IMR-90 (cell line): ENCODE measurements around the gene SHROOM3. TPM values are rescaled to one million over a fixed set of nuclear protein-coding genes. Genes with fewer than 3 reads are reported as not detected.

Experiments
- ATAC-seq: fragments of 200-7000 bp; cut with Tn5 transposase; 2 replicates; pipeline ENCODE4 v1.9.1; 2020; ENCODE audit warnings: low read depth, mild to moderate bottlenecking, moderate library complexity
- BruUV-seq: library from RNA; stranded (reverse); fragments of 400-500 nt; replicated peaks from 2 replicates; lab custom pipeline; 2021; lab: Mats Ljungman, UMichigan
- CTCF ChIA-PET: fragments of 300-600 bp; formaldehyde crosslinking; extraction: SDS; loops from one replicate; lab custom pipeline; 2021; ENCODE audit warnings: antibody characterized with exemption; lab: Yijun Ruan, JAX
- POLR2A ChIA-PET: fragments of 300-600 bp; sonication (Branson Sonifier 250); formaldehyde crosslinking; loops from one replicate; lab custom pipeline; 2022; ENCODE audit warnings: antibody characterized with exemption; ENCODE audit not compliant: unreplicated experiment; lab: Charles Lee
- DNase-seq: peaks from one replicate; pipeline ENCODE4 v3.0.0; 2013
- H2AFZ ChIP-seq: replicated peaks from 2 replicates; pipeline ENCODE3; 2013; ENCODE audit warnings: low read length, mild to moderate bottlenecking; ENCODE audit not compliant: poor library complexity
- H2AK5ac ChIP-seq: 2 replicates; pipeline ENCODE4 v1.6.1; 2013; ENCODE audit warnings: low read depth, low read length, inconsistent platforms
- H2AK9ac ChIP-seq: replicated peaks from 2 replicates; pipeline ENCODE3; 2013; ENCODE audit warnings: mild to moderate bottlenecking, low read depth, low read length, moderate library complexity; ENCODE audit not compliant: poor library complexity
- H2BK120ac ChIP-seq: 2 replicates; pipeline ENCODE4 v1.6.1; 2013; ENCODE audit warnings: low read depth, low read length, inconsistent platforms
- H2BK15ac ChIP-seq: 3 replicates; pipeline ENCODE4 v1.6.1; 2013; ENCODE audit warnings: low read depth, low read length, inconsistent platforms
- H2BK20ac ChIP-seq: 2 replicates; pipeline ENCODE4 v1.6.1; 2013; ENCODE audit warnings: low read depth, mild to moderate bottlenecking, inconsistent platforms, low read length, moderate library complexity
- H2BK5ac ChIP-seq: 2 replicates; pipeline ENCODE4 v1.6.1; 2013; ENCODE audit warnings: mild to moderate bottlenecking, low read depth, low read length, inconsistent platforms; ENCODE audit not compliant: poor library complexity, severe bottlenecking
- H3K14ac ChIP-seq: replicated peaks from 2 replicates; pipeline ENCODE4 v1.6.1; 2013; ENCODE audit warnings: low read depth, low read length, inconsistent platforms
- H3K18ac ChIP-seq: 2 replicates; pipeline ENCODE4 v1.6.1; 2013; ENCODE audit warnings: low read depth, low read length, control low read depth
- H3K23ac ChIP-seq: 2 replicates; pipeline ENCODE4 v1.6.1; 2013; ENCODE audit warnings: low read depth, low read length, inconsistent platforms
- H3K27ac ChIP-seq: 2 replicates; pipeline ENCODE4 v1.5.1; 2013; ENCODE audit warnings: mild to moderate bottlenecking, control low read depth, low read length; ENCODE audit not compliant: insufficient read depth
- H3K27me3 ChIP-seq: 2 replicates; pipeline ENCODE4 v1.6.1; 2013; ENCODE audit warnings: low read length; ENCODE audit not compliant: control insufficient read depth, insufficient read depth
- H3K36me3 ChIP-seq: 2 replicates; pipeline ENCODE4 v1.6.1; 2013; ENCODE audit warnings: low read length, mixed read lengths; ENCODE audit not compliant: control insufficient read depth, insufficient read depth
- H3K4ac ChIP-seq: 2 replicates; pipeline ENCODE4 v1.6.1; 2013; ENCODE audit warnings: low read depth, low read length, inconsistent platforms
- H3K4me1 ChIP-seq: 2 replicates; pipeline ENCODE4 v1.6.1; 2013; ENCODE audit warnings: low read length, mixed read lengths; ENCODE audit not compliant: control insufficient read depth, insufficient read depth
- H3K4me2 ChIP-seq: 2 replicates; pipeline ENCODE4 v1.6.1; 2013; ENCODE audit warnings: low read depth, mild to moderate bottlenecking, control low read depth, low read length, moderate library complexity
- H3K4me3 ChIP-seq: 2 replicates; pipeline ENCODE4 v1.5.1; 2013; ENCODE audit warnings: low read depth, mild to moderate bottlenecking, control low read depth, low read length, moderate library complexity; ENCODE audit not compliant: insufficient read depth
- H3K56ac ChIP-seq: 2 replicates; pipeline ENCODE4 v1.6.1; 2013; ENCODE audit warnings: low read length, inconsistent platforms; ENCODE audit not compliant: insufficient read depth; ENCODE audit errors: extremely low read depth
- H3K79me1 ChIP-seq, 2 experiments: 2 replicates each; pipeline ENCODE4 v1.6.1; 2013; ENCODE audit warnings: low read length in 2 of 2, inconsistent platforms in 1 of 2, low read depth in 1 of 2
- H3K9ac ChIP-seq: 2 replicates; pipeline ENCODE4 v1.6.1; 2013; ENCODE audit warnings: low read depth, low read length, control low read depth
- H3K9me1 ChIP-seq: 2 replicates; pipeline ENCODE4 v1.6.1; 2013; ENCODE audit warnings: low read length, inconsistent platforms; ENCODE audit not compliant: insufficient read depth
- H3K9me3 ChIP-seq: 2 replicates; pipeline ENCODE4 v1.6.1; 2013; ENCODE audit warnings: low read length; ENCODE audit not compliant: control insufficient read depth, insufficient read depth
- H4K20me1 ChIP-seq: 2 replicates; pipeline ENCODE4 v1.6.1; 2013; ENCODE audit warnings: low read length, inconsistent platforms; ENCODE audit not compliant: insufficient read depth
- H4K5ac ChIP-seq: 2 replicates; pipeline ENCODE4 v1.6.1; 2013; ENCODE audit warnings: mild to moderate bottlenecking, low read depth, low read length, control low read depth
- H4K8ac ChIP-seq, 2 experiments: 2 replicates each; pipeline ENCODE4 v1.6.1; 2013; ENCODE audit warnings: low read depth in 2 of 2, low read length in 2 of 2, control low read depth in 1 of 2, inconsistent platforms in 1 of 2
- H4K91ac ChIP-seq: 2 replicates; pipeline ENCODE4 v1.6.1; 2013; ENCODE audit warnings: low read depth, low read length, inconsistent platforms; ENCODE audit not compliant: insufficient read depth
- BHLHE40 ChIP-seq: fragments of 150-350 bp; IDR thresholded peaks from 2 replicates; pipeline ENCODE4 v1.6.1; 2016; ENCODE audit warnings: mild to moderate bottlenecking, low read depth, low read length
- CHD1 ChIP-seq: IDR thresholded peaks from 2 replicates; pipeline ENCODE4 v1.6.1; 2012; ENCODE audit warnings: low read depth, low read length, improper control_type of control experiment
- ELK1 ChIP-seq: fragments of 150-350 bp; IDR thresholded peaks from 2 replicates; pipeline ENCODE4 v1.6.1; 2016; ENCODE audit warnings: low read depth, mild to moderate bottlenecking, low read length, moderate library complexity, borderline replicate concordance
- MXI1 ChIP-seq: IDR thresholded peaks from 2 replicates; pipeline ENCODE4 v1.6.1; 2012; ENCODE audit warnings: low read depth, mild to moderate bottlenecking, low read length, moderate library complexity, borderline replicate concordance
- RCOR1 ChIP-seq: IDR thresholded peaks from 2 replicates; pipeline ENCODE4 v1.6.1; 2012; ENCODE audit warnings: mild to moderate bottlenecking, low read length, improper control_type of control experiment; ENCODE audit not compliant: insufficient replicate concordance
- RFX5 ChIP-seq: IDR thresholded peaks from 2 replicates; pipeline ENCODE4 v1.8.0; 2012; ENCODE audit warnings: low read depth, mild to moderate bottlenecking, low read length, moderate library complexity
- SMC3 ChIP-seq: fragments of 150-350 bp; IDR thresholded peaks from 2 replicates; pipeline ENCODE4 v1.6.1; 2016; ENCODE audit warnings: low read depth, mild to moderate bottlenecking, antibody characterized with exemption, low read length, moderate library complexity
- WGBS, 2 experiments: methylation state at CpG; one replicate each; pipeline versions ENCODE4 v1.1.5 to v1.1.7; 2013; ENCODE audit warnings: missing lambda C conversion rate in 2 of 2; ENCODE audit not compliant: insufficient read length in 1 of 2; ENCODE audit errors: extremely low coverage in 2 of 2; 5-methylcytosine and 5-hydroxymethylcytosine counted together
- dilution Hi-C: fragments of 300-500 bp; cut with HindIII; formaldehyde crosslinking; loops from one replicate; pipeline ENCODE4 v1.14.3; 2018; ENCODE audit warnings: low sequenced_read_pairs; ENCODE audit not compliant: unreplicated experiment
- in situ Hi-C: fragments of 300-500 bp; cut with MboI; formaldehyde crosslinking; loops from 3 replicates; pipeline ENCODE4 v1.14.3; 2019; ENCODE audit warnings: low sequenced_read_pairs, inconsistent platforms, mixed read lengths
- intact Hi-C: fragments of 100-400 bp; cut with micrococcal nuclease; formaldehyde crosslinking; loops from 2 replicates; pipeline ENCODE4 v1.10.0; 2022
- polyA plus RNA-seq, 3 experiments: library from polyadenylated mRNA; depleted of rRNA; stranded (reverse); fragments of >200 nt; gene quantifications; 2 replicates each; pipeline ENCODE4 v1.2.3, GENCODE V29; 2012; ENCODE audit warnings: low replicate concordance in 1 of 3
- total RNA-seq: library from RNA; depleted of rRNA; stranded (reverse); fragments of >200 nt; gene quantifications from 2 replicates; pipeline ENCODE4 v1.2.3, GENCODE V29; 2012

Gene SHROOM3
- total and polyA plus RNA-seq, 2 of the 4 experiments (the other 2 are of a cell fraction) = 10.8 to 19.5 TPM

- no peak for TF ChIP-seq CHD1
- no peak for TF ChIP-seq RCOR1
- TF ChIP-seq RFX5 = no peak
- no peak for TF ChIP-seq MXI1
- TF ChIP-seq ELK1 = no peak
- TF ChIP-seq SMC3 = no peak
- TF ChIP-seq BHLHE40 = no peak
- intact Hi-C loops = no loop called here
- Histone ChIP-seq H3K9ac (no peak overlapping the region), H3K4me2 (no peak overlapping the region), H3K79me1 (peaks cover 0 to 12% of the 10 kb centered on the region in 2 experiments; a peak in 2 of 4 replicates), H3K27me3 (no peaks in the 10 kb centered on the region), H2AFZ (peak overlapping the region; percentile 4), H3K36me3 (no peaks in the 10 kb centered on the region), H3K4me3 (no peak overlapping the region), H2BK20ac (peak overlapping the region; percentile 75; the same call in 1 of the 2 replicates), H3K4ac (peak overlapping the region; percentile 86), H2AK9ac (no peak overlapping the region), H3K4me1 (peaks cover 12% of the 10 kb centered on the region), H4K20me1 (no peaks in the 10 kb centered on the region), H3K14ac (peak overlapping the region; percentile 62), H3K9me3 (no peaks in the 10 kb centered on the region), H2BK5ac (no peak overlapping the region), H2AK5ac (peak overlapping the region; percentile 82), H3K27ac (no peak overlapping the region), H3K56ac (no peak overlapping the region), H4K91ac (peak overlapping the region; percentile 57), H3K18ac (peak overlapping the region; percentile 3; the same call in 1 of the 2 replicates), H2BK15ac (peak overlapping the region; percentile 89; the same call in 2 of the 3 replicates), H2BK120ac (peak overlapping the region; percentile 81), H3K23ac (peak overlapping the region; percentile 77; the same call in 1 of the 2 replicates), H3K9me1 (peaks cover 16% of the 10 kb centered on the region; the same call in 1 of the 2 replicates), H4K5ac (no peak overlapping the region), H4K8ac (0 out of 4 replicates have a peak overlapping the region, but pooled peaks of 1 of the 2 experiments have one; percentile 19)
- in situ Hi-C loops = no loop called here
- no TSS peak for BruUV-seq
- no CpG with 5 or more reads among the region's 5 CpGs for WGBS, 2 experiments
- dilution Hi-C loops = no loop called here
- ChIA-PET POLR2A (no interaction called here), CTCF (no interaction called here)
- ATAC-seq (no peak), DNase-seq (peak; percentile 17)
Measured at GRCh38 chr4:76637712-76638361, 202.8 kb downstream of the SHROOM3 start.
